GM12891 (cell line): Measurements from ENCODE around the gene TMEM158.

Experiments used
- POLR2A ChIP-seq: IDR thresholded peaks from 2 replicates; pipeline ENCODE4 v1.6.1; 2011; ENCODE audit warnings: low read depth, low read length, control low read depth
- POLR2AphosphoS5 ChIP-seq: IDR thresholded peaks from 2 replicates; pipeline ENCODE4 v1.6.1; 2011; ENCODE audit warnings: low read depth, low read length, control low read depth
- SPI1 ChIP-seq: IDR thresholded peaks from 2 replicates; pipeline ENCODE4 v1.6.1; 2011; ENCODE audit warnings: low read depth, low read length, control low read depth
- TAF1 ChIP-seq: IDR thresholded peaks from 2 replicates; pipeline ENCODE4 v1.6.1; 2011; ENCODE audit warnings: low read depth, low read length, control low read depth

GRCh38 chr3:45191924-45192417, 34.1 kb downstream of the TMEM158 start:
- no peak for TF ChIP-seq POLR2A
- TF ChIP-seq TAF1, result no peak
- TF ChIP-seq POLR2AphosphoS5, result no peak
- TF ChIP-seq SPI1, result no peak
